NCI-H2107 treated with DMSO at 0.1 percent for 48 hours (cell line): Measurements from ENCODE around the gene VAPA.
A peak's percentile ranks its signal among the peaks of the same experiment; 100 is the strongest.

ENCODE experiments used
- DNase-seq: peaks from one replicate; lab custom pipeline; 2025; ENCODE audit not compliant: unreplicated experiment; lab: John Stamatoyannopoulos, UW

VAPA gene, protein sequence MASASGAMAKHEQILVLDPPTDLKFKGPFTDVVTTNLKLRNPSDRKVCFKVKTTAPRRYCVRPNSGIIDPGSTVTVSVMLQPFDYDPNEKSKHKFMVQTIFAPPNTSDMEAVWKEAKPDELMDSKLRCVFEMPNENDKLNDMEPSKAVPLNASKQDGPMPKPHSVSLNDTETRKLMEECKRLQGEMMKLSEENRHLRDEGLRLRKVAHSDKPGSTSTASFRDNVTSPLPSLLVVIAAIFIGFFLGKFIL

DNA sequence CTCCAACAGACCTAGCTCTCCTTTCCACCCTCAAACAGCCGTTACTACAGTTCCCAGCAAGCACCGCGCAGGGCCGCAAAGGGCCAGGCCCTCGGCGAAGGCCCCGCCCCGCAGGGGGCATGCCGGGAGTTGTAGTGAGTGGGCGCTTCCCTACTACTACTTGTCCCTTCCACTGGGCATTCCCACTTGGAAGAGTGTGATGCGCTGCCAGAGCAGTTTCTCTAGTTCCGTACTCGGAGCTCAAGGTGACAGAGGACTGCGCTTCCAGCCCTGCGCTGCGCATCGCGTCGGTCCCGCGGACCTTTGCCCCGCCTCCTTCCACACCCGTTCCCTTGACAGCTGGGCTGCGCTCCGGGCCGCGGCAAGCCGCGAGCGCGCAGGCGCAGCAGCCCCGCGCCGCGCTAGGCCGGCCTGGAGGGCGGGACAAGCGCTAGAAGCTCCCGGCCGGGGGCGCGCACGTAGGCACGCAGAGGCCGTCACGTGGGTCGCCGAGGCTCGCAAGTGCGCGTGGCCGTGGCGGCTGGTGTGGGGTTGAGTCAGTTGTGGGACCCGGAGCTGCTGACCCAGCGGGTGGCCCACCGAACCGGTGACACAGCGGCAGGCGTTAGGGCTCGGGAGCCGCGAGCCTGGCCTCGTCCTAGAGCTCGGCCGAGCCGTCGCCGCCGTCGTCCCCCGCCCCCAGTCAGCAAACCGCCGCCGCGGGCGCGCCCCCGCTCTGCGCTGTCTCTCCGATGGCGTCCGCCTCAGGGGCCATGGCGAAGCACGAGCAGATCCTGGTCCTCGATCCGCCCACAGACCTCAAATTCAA lies at the start of gene VAPA:
TSS of gene VAPA (plus strand) at position 491 of the 808 bp plus-strand sequence. CDS start at position 732, 241 bp downstream.
- DNase-seq, result peak; percentile 63

DNA sequence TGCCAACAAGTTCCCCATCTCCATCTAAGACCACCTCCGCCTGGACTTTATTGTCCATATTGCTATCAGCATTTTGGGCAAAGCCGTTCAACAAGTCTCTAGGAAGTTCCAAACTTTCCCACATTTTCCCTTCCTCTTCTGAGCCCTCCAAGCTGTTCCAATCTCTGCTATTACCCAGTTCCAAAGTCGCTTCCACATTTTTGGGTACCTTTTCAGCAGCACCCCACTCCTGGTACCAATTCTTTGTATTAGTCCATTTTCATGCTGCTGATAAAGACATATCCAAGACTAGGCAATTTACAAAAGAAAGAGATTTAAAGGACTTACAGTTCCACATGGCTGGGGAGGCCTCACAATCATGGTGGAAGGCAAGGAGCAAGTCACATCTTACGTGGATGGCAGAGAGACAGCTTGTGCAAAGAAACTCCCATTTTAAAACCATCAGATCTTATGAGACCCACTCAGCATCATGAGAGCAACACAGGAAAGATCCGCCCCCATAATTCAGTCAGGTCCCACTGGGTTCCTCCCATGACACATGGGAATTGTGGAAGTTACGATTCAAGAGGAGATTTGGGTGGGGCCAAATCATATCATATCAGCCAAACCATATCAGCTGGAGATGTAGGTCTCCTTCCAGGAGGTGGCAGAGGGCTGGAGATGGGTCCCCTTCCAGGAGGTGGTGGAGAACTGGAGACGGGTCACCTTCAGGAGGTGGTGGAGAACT lies 47.9 kb upstream of the VAPA start:
- no peak for DNase-seq

DNA sequence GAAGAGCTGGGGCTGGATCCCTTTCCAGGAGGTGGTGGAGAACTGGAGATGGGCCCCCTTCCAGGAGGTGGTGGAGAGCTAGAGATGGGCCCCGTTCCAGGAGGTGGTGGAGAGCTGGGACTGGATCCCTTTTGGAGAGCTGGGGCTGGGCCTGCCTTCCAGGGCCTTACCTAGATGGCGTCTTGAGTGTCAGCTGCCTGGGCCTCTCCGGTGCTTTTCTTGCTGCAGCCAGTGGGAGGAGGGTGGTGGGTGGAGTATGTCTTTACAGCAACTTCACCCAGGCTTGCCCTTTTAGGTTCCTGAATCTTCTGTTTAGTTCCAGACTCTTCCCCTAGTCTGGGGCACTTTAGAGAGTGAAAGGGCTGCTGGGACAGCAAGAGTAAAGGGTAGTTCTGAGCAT lies 47.2 kb upstream of the VAPA start:
- DNase-seq, result no peak

DNA sequence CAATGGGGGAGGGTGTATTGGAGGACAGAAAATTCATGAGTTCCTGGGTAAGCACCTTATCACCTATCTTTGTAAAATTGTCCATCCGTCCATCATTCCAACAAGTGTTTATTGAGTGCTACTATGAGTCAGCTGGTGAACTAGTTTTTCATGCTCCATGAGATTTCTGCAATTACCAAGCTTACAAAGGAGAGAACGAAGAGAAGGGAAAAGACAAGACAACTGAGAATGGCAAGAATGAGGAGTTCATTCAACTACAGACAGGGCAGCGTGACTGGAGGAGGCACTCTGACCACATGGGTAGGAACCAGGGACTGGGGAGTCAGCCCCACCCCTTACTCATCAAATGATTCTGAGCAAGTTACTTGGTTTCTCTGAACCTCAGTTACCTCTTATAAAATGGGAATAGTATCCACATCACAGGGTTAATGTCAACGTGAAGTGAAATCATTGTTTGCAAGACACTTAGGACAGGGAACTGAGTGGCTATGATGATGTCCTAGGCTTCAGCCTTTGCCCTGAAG lies 46.7 kb upstream of the VAPA start:
- no peak for DNase-seq

DNA sequence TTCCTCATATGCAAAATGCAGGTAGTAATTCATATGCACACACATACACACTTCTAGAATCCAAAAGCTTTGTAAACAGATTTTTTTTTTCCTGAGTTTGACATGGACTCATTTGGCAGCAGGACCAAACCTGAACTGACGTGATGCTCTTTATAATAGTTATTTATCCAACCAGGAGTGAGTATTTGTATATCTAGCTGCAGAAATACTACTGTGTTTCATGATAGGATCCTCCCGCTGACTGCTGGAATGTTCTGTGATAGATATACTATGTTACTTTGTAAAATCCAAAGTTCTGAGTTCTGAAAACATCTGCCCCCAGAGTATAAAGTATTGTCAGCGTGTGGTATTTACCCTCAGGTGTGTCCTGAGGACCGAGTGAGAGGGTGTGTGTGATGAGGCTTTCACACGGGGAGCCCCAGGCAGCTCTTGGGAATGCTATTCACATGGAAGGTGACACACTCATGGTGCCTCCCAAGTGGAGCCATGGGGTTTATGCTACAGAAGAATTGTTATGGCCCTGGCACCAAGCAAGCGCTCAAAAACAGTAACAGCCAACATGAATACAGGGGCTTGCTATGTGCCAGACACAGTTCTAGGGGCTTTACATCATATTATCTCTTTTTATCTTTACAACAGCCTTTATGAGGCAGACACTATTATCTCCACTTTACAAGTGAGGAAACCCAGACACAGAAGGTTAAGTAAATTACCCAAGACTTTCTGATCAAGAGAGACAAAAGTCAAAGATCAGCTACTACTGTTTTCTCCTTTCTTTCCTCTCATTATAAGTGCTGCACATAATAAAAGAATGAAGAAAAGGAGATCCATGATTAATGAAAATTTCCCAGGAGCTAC lies 44.7 kb upstream of the VAPA start:
- no peak for DNase-seq

DNA sequence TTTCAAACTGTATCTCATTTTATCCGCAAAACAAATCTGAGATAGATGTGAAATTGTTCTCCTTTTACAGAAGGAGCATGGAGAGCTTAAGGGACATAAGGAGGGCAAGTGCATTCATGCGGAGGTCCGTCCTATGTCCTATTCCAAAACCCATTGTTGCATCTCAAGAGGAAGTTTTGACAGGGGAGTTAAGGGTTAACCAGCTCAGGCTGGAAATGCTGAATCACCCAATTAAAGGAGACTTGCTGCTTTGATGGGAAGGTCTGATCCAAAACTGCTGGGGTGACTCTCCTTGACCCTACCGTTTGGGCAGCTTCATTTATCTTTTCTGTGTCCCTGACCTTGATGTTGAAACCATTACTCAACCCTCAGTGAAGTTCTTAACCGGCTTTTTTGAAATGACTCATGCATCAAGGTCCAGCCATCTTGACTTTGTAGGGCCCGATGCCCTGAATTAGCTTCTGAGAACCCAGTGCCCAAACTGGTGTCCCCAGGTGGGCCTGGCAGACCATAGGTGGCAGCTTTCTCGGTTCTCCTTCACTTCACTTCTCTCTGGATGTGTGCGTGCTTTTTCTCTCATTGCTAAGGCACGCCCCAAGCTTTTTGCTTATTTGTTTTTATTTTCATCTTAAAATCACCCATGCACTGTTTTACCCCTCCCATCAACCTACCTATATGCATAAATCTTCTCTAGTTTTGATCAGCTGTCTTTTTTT lies 43.9 kb upstream of the VAPA start:
- no peak for DNase-seq

DNA sequence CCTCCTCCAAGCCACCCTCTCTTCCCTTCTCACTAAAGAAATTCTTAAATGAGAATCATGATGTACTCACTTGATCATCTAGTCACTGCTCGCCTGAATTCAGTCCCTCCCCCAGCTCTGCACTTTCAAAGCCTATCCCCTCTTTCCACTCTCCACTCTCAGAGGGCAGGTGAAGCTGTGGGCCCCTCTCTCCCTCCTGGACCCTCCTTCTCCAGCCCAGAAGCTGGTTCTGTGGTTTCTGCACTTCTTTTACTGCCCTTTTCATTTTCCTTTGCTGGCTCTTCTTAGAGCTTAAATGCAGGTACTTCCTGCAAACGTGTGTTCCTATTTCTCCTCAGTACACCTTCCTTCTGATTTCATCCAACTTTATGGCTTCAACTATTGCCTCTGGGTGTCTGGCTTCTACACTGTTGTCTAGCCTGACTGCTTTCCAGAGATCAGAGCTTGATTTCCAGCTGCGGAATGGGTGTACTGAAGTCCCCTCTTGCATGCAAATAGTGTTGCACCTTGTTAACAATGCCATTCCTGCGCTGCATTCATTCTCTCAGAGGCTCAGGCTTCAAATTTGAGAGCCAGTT lies 43.3 kb upstream of the VAPA start:
- DNase-seq, result no peak

DNA sequence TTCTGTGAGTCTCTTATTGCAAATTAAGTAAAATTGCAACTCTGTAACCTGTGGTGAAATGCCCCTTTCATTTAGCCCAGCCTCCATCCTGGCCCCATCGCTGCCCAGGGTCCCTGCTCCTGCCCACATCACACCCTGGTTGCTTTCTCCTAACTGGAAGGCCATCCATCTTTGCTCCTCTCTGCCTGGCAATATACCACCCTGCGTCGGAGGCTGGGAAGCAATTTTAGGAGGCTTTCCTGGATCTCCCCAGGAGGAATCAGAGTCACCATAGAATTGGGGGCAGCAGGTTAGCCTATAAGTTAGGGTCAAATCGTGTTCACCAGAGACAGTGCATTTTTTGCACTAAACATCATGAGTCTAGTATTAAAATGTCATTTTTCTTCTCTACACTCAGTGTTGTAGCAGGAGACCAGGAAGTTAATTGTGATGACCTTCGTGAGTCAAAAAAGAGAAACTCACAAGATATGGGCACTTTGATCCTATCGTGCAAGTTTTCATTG lies 42.5 kb upstream of the VAPA start:
- no peak for DNase-seq

DNA sequence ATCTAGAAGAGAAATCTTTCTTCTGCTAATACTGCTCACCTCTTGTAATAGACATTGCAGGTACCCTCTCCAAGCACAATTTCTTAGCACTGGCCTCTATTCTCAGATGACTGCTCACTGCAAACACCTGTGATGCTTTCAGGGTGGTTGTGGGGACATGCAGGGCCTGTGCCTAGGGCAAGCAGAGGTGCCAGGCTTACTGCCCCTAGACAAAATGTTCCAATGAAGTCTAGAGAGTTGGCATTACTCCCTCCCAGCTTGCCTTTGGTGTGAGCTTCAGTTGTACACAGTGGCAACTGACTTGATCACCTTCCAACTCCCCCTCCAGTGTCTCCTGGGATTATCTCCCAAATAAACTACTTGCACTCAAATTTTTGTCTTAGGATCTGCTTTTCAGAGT lies 41.0 kb upstream of the VAPA start:
- no peak for DNase-seq

DNA sequence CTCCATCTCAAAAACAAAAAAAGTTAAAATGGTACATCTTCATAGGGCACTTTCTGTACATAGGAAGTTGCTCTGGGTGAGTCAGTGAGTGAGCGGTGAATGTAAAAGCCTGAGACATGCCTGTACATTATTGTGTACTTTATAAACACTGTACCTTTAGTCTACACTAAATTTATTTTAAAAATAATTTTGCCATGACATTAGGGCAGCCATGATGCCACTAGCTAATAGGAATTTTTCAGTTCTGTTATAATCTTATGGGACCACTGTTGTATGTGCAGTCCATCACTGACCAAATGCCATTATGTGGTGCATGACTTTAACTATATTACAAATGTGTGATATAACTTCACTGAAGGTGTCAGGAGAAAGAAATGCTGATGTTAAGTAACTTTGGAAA lies 39.1 kb upstream of the VAPA start:
- no peak for DNase-seq

DNA sequence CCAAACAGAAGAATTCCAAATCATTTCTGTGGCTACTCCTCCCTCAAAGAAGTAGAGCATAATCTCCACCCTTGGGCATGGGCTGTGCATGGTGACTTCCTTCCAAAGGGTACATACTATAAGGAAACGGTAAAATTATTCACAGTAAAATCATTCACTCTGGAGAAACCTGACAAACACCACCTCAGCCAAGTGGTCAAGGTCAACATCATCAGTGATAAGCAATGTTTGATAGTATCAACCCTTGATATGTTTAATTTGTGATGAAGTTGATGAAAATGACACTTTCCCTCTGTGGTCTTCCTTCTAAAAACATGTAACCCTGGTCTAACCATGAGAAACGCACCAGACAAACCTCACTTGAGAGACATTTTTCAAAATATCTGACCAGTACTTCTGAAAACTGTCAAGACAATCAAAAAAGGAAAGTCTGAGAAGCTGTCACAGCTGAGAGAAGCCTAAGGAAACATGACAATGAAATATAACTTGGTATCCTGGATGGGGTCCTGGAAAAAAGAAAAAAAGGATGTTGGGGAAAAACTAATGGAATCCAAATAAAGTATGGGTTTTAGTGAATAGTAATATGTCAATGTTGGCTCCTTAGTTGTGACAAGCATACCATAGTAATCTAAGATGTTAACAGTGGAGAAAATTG lies 37.5 kb upstream of the VAPA start:
- no peak for DNase-seq

DNA sequence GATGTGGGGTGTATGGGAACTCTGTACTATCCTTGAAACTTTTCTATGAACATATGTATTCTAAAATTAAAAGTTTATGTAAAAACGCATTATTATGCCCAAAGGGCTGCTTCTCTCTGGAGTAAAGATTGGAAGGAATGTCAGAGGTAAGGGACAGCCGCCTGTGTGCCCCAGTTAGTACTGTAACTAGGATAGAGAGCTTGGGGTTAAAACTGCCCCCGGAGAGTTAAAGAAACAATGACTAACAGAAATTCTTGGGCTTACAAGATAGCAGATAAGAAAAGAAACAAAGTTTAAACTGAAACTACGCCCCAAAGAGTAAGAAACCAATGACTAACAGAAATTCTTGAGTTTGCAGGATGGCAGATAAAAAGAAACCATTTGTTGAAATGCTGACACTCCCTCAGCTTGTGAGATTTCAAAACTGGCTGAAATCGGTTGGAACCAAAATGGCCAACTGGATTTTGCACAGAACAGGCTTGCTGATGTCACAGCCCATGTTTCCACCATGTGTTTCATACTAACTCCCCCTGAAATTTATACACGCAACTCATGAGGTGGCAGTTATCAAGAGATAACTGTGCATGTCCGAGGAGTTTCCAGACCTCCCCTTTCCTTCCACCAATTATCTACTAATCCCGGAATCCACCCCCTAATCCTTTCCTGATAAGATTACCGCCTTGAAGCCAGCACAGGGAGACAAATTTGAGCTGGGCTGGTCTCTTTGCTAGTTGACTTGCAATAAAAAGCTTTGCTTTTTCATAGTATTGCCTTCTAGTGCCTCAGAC lies 36.8 kb upstream of the VAPA start:
- DNase-seq, result no peak

DNA sequence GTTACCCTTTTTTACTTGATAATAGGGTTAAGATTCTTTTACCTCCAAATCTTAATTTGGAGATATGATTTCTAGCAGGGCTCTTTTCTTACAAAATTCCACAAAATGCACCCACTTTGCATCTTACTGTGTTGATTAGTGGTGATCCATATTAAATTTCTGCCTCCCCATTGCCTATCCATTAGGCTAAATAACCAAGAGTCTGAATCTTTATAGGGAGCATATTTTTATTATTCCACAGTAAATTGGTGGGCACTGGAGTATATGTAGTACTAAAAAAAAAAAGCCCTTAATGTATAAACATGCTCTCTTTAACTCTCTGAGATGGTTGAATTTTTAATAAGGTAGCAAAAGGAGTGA lies 36.2 kb upstream of the VAPA start:
- DNase-seq, result no peak

DNA sequence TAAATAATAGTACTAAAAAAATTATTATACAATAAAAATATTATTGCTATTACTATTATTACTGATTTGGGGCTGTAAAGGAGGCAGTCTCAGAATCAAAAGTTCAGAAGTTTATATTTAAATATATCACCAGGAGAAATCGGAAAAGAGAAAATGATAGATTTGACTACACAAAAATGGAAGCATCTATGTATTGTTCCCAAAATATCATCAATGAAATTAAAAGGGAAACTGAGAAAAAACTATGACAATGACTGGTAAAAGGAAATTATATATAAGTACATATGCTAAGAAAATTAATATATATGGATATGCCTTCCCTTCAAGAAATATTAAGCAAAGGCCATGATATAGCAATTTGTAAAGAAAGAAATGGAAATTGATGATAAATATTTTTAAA lies 35.7 kb upstream of the VAPA start:
- DNase-seq, result no peak

DNA sequence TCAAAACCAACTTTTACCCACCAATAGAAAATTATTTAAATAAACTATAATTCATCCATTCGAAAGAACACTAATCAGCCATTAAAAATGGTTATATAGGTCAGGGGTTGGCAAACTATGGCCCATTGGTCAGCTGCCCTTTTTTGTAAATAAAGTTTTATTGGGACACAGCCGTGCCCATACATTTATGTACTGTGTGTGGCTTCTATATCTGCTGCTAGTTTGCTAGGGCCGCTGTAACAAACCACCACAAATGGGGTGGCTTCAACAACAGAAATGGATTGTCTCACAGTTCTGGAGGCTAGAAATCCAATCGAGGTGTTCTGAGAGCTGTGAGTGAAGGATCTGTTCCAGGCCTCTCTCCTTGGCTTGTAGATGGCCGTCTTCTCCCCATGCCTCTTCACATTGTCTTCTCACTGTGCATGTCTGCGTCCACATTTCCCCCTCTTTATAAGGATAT lies 35.0 kb upstream of the VAPA start:
- DNase-seq, result no peak

DNA sequence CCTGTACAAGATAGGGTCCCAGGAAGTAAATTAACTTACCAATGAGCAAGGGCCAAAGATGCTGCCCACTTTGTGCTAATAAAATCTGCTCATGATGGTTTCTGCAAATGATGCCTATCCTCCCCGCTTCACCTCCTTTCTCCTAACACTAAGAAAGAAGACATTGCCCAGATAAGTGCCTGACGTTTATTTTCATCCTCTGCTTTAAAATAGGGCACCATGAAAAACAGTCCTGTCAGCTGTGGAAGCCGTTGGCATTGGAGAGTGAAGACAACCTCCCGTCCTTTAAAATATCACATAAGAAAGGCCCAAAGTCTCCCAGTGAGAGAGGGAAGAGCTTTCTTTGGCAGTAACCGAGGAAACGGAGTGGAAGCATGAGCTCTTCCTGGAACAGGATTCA lies 29.7 kb upstream of the VAPA start:
- no peak for DNase-seq

DNA sequence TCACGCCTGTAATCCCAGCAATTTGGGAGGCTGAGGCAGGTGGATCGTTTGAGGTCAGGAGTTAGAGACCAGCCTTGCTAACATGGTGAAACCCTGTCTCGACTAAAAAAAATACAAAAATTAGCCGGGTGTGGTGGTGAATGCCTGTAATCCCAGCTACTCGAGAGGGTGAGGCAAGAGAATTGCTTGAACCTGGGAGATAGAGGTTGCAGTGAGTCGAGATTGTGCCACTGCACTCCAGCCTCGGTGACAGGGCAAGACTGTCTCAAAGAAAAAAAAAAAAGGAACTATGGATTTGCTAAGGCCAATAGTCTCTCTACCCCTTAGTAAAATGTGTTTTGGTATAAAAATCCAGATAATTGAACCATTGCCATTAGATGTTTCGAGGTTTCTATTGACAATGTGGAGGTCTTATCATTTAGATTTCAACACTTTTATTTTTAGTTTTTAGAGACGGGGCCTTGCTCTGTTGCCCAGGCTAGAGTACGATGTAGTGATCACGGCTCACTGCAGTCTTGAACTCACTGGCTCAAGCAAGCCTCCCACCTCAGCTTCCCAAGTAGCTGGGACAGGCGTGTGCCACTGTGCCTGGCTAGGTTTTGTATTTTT lies 29.2 kb upstream of the VAPA start:
- no peak for DNase-seq
